Spleen (tissue), 11 donors: ENCODE results near the gene DENND1B. TPM values are rescaled to one million over a fixed set of nuclear protein-coding genes. Genes with fewer than 3 reads are reported as not detected.

Source experiments
- DNase-seq: peaks from one replicate; pipeline ENCODE4 v3.0.0-alpha.2; 2020
- H3K27ac ChIP-seq, 8 donors: fragments of 200-600 bp; sonication (generic) in 7 of 8; 1 replicate in 4 of 8; 2 replicates in 4 of 8; pipeline versions ENCODE4 v1.5.0 to v1.8.0; 2016 to 2021; ENCODE audit warnings: inconsistent platforms in 4 of 8, mild to moderate bottlenecking in 4 of 8, moderate library complexity in 1 of 8
- H3K27me3 ChIP-seq, 7 donors: fragments of 200-600 bp; sonication (generic) in 6 of 7; replicated peaks in 1 of 7; 1 replicate in 4 of 7; 2 replicates in 3 of 7; pipeline versions ENCODE4 v1.5.0 to v1.8.0; 2016 to 2021; ENCODE audit warnings: inconsistent platforms in 3 of 7, mild to moderate bottlenecking in 1 of 7
- H3K36me3 ChIP-seq, 6 donors: fragments of 200-600 bp; sonication (generic) in 5 of 6; 1 replicate in 4 of 6; 2 replicates in 2 of 6; pipeline versions ENCODE4 v1.5.0 to v1.8.0; 2016 to 2021; ENCODE audit warnings: inconsistent platforms in 2 of 6
- H3K4me1 ChIP-seq, 6 donors: fragments of 200-600 bp; sonication (generic) in 5 of 6; 1 replicate in 3 of 6; 2 replicates in 3 of 6; pipeline versions ENCODE4 v1.5.0 to v1.8.0; 2016 to 2021; ENCODE audit warnings: inconsistent platforms in 3 of 6
- H3K4me3 ChIP-seq, 8 donors: fragments of 200-600 bp; sonication (generic) in 7 of 8; 1 replicate in 4 of 8; 2 replicates in 4 of 8; pipeline versions ENCODE4 v1.5.0 to v1.8.0; 2016 to 2021; ENCODE audit warnings: inconsistent platforms in 4 of 8, mild to moderate bottlenecking in 4 of 8, moderate library complexity in 2 of 8
- H3K9me3 ChIP-seq, 8 donors: fragments of 200-600 bp; sonication (generic) in 7 of 8; 1 replicate in 4 of 8; 2 replicates in 4 of 8; pipeline versions ENCODE4 v1.5.0 to v1.8.0; 2016 to 2021; ENCODE audit warnings: inconsistent platforms in 4 of 8
- CTCF ChIP-seq, 11 experiments: fragments of 200-600 bp in 7 of 11; fragments of 450-650 bp in 4 of 11; sonication (generic) in 4 of 11; IDR thresholded peaks in 8 of 11; conservative IDR thresholded peaks in 3 of 11; 1 replicate in 7 of 11; 2 replicates in 4 of 11; pipeline versions ENCODE4 v1.4.0 to v1.8.0; 2016 to 2021; ENCODE audit warnings: antibody characterized with exemption in 11 of 11, inconsistent platforms in 4 of 11, mild to moderate bottlenecking in 1 of 11
- POLR2A ChIP-seq, 3 donors: fragments of 450-650 bp; IDR thresholded peaks; one replicate each; pipeline ENCODE4 v1.5.1; 2017; ENCODE audit warnings: antibody characterized with exemption in 3 of 3, mild to moderate bottlenecking in 1 of 3
- POLR2AphosphoS5 ChIP-seq, 3 donors: sonication (generic); formaldehyde crosslinking; IDR thresholded peaks; one replicate each; pipeline ENCODE4 v1.5.1; 2017; ENCODE audit warnings: antibody characterized with exemption in 3 of 3
- WGBS, 5 donors: extraction: QIAGEN DNeasy Blood & Tissue Kit in 3 of 5; methylation state at CpG; one replicate each; pipeline versions ENCODE4 v1.1.5 to v1.1.7; 2013 to 2018; 5-methylcytosine and 5-hydroxymethylcytosine counted together
- intact Hi-C: fragments of 100-400 bp; cut with DNase I; formaldehyde crosslinking; loops from one replicate; pipeline ENCODE4 v1.15.0; 2023; ENCODE audit warnings: low total_unique reads
- polyA plus RNA-seq, 3 donors: library from polyadenylated mRNA; stranded (reverse); fragments of 200-250 nt; gene quantifications; one replicate each; pipeline ENCODE4 v1.2.1, GENCODE V29; 2013
- total RNA-seq, 7 donors: library from RNA; depleted of rRNA in 3 of 7; stranded (reverse); fragments of >200 nt in 3 of 7; fragmentation: NEBNext Ultra II Directional in 4 of 7; extraction: Animal tissue kit (Norgen Biotek cat#: 25700) in 4 of 7; gene quantifications; one replicate each; pipeline versions ENCODE4 v1.1.0 to v1.2.1, GENCODE V29; 2016 to 2021
- donor health status: healthy with polysubstance abuse.
- donor health status: DM: no; HTN: no; CAD: no; lungs with moderate emphysema.
- donor health status: DM: no; HTN: no; CAD: no.
- donor health status: Bipolar disorder and iron deficiency.
- donor health status: healthy.
- donor health status: DM: no; HTN: no; CAD: no.
- donor health status: DM: yes; HTN: yes; CAD: no.

The DENND1B gene
- total and polyA plus RNA-seq, 10 donors: 2.8 to 31.8 (median 19.6) TPM

- Histone ChIP-seq H3K36me3 (peaks cover 0 to 4% (median 0%) of the 10 kb centered on the region in 6 donors), H3K4me3 (no peak overlapping the region), H3K4me1 (peaks cover 0 to 23% (median 3%) of the 10 kb centered on the region in 6 donors), H3K9me3 (no peaks in the 10 kb centered on the region), H3K27me3 (no peaks in the 10 kb centered on the region), H3K27ac (no peak overlapping the region)
- intact Hi-C loops: no loop called here
- TF ChIP-seq POLR2AphosphoS5 (IDR thresholded peaks at IDR 0.05) (no peak), CTCF (IDR thresholded peaks at IDR 0.05 in 8 of 11, conservative IDR thresholded peaks at IDR 0.05 in 3 of 11) (no peak), POLR2A (IDR thresholded peaks at IDR 0.05) (no peak)
- no peak for DNase-seq
- 96 to 99% (median 98%) methylated on average over 16 of the region's 16 CpGs for WGBS, 5 donors
These were observed 39.8 kb downstream of the DENND1B start for GRCh38 chr1:197735461-197735860.

GRCh38 chr1:197733324-197733723 lies 42.0 kb downstream of the DENND1B start:
- intact Hi-C loops: no loop called here
- no peaks in the 10 kb centered on the region for H3K9me3 ChIP-seq
- TF ChIP-seq CTCF (IDR thresholded peaks at IDR 0.05 in 8 of 11, conservative IDR thresholded peaks at IDR 0.05 in 3 of 11) (no peak), POLR2A (IDR thresholded peaks at IDR 0.05) (no peak), POLR2AphosphoS5 (IDR thresholded peaks at IDR 0.05) (no peak)
- peaks cover 0 to 6% (median 0%) of the 10 kb centered on the region in 6 donors for H3K4me1 ChIP-seq
- H3K36me3 ChIP-seq: peaks cover 0 to 4% (median 0%) of the 10 kb centered on the region in 6 donors
- DNase-seq: no peak
- no peak overlapping the region for H3K27ac ChIP-seq
- no peak overlapping the region for H3K4me3 ChIP-seq
- no peaks in the 10 kb centered on the region for H3K27me3 ChIP-seq
- 83 to 89% (median 86%) methylated on average over 5 of the region's 5 CpGs for WGBS, 5 donors

GRCh38 chr1:197732187-197732586 lies 43.1 kb downstream of the DENND1B start:
- Histone ChIP-seq H3K9me3 (peaks cover 0 to 8% (median 6%) of the 10 kb centered on the region in 8 donors), H3K36me3 (peaks cover 0 to 9% (median 0%) of the 10 kb centered on the region in 6 donors), H3K4me3 (no peak overlapping the region), H3K27me3 (no peaks in the 10 kb centered on the region), H3K4me1 (peaks cover 0 to 4% (median 0%) of the 10 kb centered on the region in 6 donors), H3K27ac (no peak overlapping the region)
- intact Hi-C loops: no loop called here
- TF ChIP-seq CTCF (IDR thresholded peaks at IDR 0.05 in 8 of 11, conservative IDR thresholded peaks at IDR 0.05 in 3 of 11): no peak
- no peak for TF ChIP-seq POLR2A (IDR thresholded peaks at IDR 0.05)
- no peak for TF ChIP-seq POLR2AphosphoS5 (IDR thresholded peaks at IDR 0.05)
- 94 to 97% (median 95%) methylated on average over 2 of the region's 2 CpGs for WGBS, 5 donors
- no peak for DNase-seq

GRCh38 chr1:197731449-197731848 lies 43.8 kb downstream of the DENND1B start:
- intact Hi-C loops: no loop called here
- TF ChIP-seq POLR2AphosphoS5 (IDR thresholded peaks at IDR 0.05): no peak
- no peak for TF ChIP-seq POLR2A (IDR thresholded peaks at IDR 0.05)
- TF ChIP-seq CTCF (IDR thresholded peaks at IDR 0.05 in 8 of 11, conservative IDR thresholded peaks at IDR 0.05 in 3 of 11): no peak
- H3K27ac ChIP-seq: no peak overlapping the region
- peaks cover 0 to 16% (median 14%) of the 10 kb centered on the region in 8 donors for H3K9me3 ChIP-seq
- H3K4me1 ChIP-seq: no peaks in the 10 kb centered on the region
- H3K27me3 ChIP-seq: no peaks in the 10 kb centered on the region
- 95 to 98% (median 96%) methylated on average over 3 of the region's 3 CpGs for WGBS, 5 donors
- H3K36me3 ChIP-seq: peaks cover 0 to 15% (median 0%) of the 10 kb centered on the region in 6 donors
- H3K4me3 ChIP-seq: no peak overlapping the region
- no peak for DNase-seq
